HG03565 (cell line): ENCODE measurements around the gene TRPM7.
"Not testable (repeated sequence)": the region's sequence is repeated elsewhere in the genome, so short reads cannot be mapped to it uniquely, and the experiment has no call there.

Experiments
- ATAC-seq: cut with Tn5 transposase; IDR thresholded peaks from one replicate; pipeline ENCODE4 v1.9.1; 2021; ENCODE audit warnings: mild to moderate bottlenecking, moderate library complexity; ENCODE audit not compliant: unreplicated experiment

The TRPM7 gene

DNA sequence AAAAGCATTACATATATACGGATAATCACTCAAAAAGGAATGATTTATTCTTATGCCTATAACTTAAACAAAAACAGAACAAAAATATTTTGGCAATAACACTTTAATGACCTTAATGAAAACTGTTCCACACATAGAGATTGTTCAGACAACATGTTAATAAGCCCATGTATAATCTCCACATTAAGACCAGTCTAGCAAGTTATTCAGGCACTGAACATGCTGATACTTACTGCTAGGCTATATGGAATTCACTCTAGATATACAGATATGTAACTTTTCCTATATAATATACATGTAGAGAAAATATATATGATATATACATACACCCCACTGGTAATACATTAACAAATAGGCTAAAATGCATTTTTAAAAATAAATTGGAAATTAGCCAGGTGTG is 96.3 kb downstream of the TRPM7 start:
- no peak for ATAC-seq

GRCh38 chr15:50577492-50577891 is 109.1 kb downstream of the TRPM7 start:
- no peak for ATAC-seq

GRCh38 chr15:50576166-50576565 is 110.4 kb downstream of the TRPM7 start:
- no peak for ATAC-seq

DNA sequence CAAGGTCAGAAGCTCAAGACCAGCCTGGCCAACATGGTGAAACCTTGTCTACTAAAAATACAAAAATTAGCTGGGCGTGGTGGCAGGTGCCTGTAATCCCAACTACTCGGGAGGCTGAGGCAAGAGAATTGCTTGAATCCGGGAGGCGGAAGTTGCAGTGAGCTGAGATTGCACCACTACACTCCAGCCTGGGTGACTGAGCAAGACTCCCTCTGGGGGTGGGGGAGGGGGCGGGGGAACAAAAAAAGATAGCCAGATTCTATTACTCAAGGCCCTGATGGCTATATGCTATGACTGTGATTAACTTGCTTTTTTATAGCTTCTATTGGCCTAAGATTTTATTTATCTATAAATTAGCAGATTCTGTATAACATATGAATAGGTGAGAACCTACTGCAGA is 112.8 kb downstream of the TRPM7 start:
- ATAC-seq, result not testable (repeated sequence)

DNA sequence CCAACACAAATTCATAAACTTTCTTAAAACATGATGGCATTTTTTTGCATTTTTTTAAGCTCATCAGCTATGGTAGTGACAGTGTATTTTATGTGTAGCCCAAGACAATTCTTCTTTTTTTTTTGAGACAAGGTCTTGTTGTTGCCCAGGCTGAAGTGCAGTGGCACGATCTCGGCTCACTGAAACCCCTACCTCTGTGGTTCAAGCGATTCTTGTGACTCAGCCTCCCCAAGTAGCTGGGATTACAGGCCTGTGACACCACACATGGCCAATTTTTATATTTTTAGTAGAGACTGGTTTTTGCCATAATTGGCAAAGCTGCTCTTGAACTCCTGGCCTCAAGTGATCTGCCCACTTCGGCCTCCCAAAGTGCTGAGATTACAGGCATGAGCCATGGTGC is 122.8 kb downstream of the TRPM7 start:
- no peak for ATAC-seq

- ATAC-seq, result no peak
Measured at GRCh38 chr15:50562735-50563640, 123.6 kb downstream of the TRPM7 start.

- no peak for ATAC-seq
Measured at GRCh38 chr15:50558012-50558411, 128.6 kb downstream of the TRPM7 start.

GRCh38 chr15:50556642-50557371 is 129.8 kb downstream of the TRPM7 start:
- ATAC-seq, result no peak

DNA sequence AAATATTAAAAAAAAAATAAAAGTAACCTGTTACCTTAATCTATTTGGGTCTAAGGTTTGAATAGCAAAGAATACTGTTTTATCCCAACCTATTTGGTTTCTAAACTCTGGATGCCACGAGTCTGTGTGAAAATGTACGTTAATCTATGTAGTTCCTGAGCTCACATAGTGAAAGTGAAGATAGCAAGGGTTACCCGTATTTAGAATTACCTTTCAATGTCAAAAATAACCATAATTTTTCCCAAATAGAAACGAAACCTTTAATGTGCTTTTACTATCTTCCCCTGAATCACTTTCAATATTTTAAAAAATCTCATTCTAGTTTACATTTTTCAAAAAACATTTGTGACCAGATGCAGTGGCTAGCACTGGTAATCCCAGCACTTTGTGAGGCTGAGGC is 134.4 kb downstream of the TRPM7 start:
- no peak for ATAC-seq

DNA sequence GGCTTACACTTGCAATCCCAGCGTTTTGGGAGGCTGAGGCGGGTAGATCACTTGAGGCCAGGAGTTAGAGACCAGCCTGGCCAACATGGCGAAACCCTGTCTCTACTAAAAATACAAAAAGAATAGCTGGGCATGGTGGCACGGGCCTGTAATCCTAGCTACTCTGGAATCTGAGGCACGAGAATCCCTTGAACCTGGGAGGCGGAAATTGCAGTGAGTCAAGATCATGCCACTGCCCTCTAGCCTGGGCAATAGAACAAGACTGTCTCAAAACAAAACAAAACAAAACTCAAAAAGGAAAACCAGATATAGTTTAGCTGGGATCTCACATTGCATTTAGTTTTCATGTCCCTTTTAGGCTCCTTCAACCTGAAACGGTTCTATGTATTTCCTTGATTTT is 137.3 kb downstream of the TRPM7 start:
- no peak for ATAC-seq

- no peak for ATAC-seq
Measured at GRCh38 chr15:50546566-50546965, 140.0 kb downstream of the TRPM7 start, which contains the start of gene USP50. TSS of gene USP50 (minus strand) at chr15:50546666. CDS start at chr15:50546525, 141 bp downstream.

GRCh38 chr15:50544368-50544767 is 142.2 kb downstream of the TRPM7 start:
- no peak for ATAC-seq

DNA sequence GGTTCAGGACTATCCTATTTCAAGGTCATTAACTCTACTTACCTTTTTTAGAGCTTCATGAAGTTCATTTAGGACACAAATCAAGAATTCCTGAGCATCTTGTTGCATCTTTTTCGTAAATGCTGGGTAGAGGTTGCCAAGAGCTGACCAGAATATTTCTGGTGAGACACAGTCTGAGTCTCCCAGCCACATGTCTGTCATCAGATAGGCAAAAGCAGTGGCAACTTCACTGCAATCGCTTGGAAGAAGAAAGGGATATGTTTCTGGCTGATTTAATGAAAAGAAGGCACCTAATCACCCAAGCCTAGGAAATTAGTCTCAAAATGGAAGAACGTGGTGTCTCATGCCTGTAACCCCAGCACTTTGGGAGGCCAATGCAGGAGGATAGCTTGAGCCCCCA is 143.0 kb downstream of the TRPM7 start:
- ATAC-seq, result no peak

DNA sequence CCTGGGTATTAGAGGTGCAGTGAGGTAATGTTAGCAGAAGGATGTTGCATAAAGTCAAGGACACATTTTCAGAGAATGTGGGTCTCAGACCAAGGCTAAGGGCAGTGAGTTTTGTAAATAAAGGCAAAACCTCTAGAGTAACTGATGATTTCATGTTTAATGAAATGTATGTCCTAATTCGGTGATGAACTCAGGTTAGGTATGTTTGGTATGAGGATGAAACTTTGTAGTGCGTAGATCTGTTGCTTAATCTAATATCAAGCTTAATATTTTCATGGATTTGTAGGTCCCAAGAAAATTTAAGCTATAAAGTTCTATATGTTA is 143.7 kb downstream of the TRPM7 start:
- no peak for ATAC-seq

DNA sequence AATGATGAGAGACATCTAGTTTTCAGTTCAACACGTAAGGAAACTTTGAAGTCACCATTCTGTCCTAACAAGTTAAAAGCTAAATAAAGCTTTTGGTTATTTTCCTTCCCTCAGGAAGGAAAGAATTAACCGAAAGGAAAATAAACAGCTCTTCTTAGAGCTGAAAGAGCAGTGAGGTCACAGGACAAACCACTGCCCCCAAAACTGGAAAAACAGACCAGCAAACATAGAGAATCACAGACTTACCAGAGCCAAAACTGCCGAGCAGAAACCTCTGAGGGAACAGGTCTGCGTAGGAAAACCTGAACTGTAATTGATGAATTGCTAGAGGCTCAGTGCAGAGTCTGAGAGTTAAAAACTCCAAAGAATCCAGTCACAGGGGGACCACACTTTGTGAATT is 154.8 kb downstream of the TRPM7 start:
- no peak for ATAC-seq

DNA sequence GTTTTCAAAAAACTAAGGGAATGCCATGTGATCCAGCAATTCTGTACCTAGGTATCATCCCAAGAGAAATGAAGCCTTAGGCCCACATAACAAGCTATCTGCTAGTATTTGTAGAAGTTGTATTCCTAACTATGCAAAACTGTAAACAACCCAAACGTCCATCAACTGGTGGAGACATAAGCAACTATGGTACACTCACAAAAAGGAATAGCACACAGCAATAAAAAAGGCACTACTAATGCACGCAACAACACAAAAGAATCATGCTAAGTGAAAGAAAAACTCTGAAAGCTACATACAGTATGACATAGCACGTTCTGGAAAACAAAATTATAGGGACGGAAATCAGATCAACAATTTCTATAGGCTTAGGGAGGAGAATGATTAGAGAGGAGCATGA is 155.4 kb downstream of the TRPM7 start:
- ATAC-seq, result no peak

- ATAC-seq, result no peak
Measured at GRCh38 chr15:50523851-50524251, 162.7 kb downstream of the TRPM7 start.

- ATAC-seq, result no peak
Measured at GRCh38 chr15:50519740-50520425, 166.7 kb downstream of the TRPM7 start.

GRCh38 chr15:50513001-50513400 is 173.6 kb downstream of the TRPM7 start:
- no peak for ATAC-seq
